GM12878 (cell line): ENCODE results near the gene RFX1. TPM values are rescaled to one million over a fixed set of nuclear protein-coding genes. Genes with fewer than 3 reads are reported as not detected.

Experiments used
- CREM ChIP-seq: IDR thresholded peaks from 2 replicates; pipeline ENCODE4 v1.6.1; 2014; ENCODE audit warnings: antibody characterized with exemption, low read depth
- EED ChIP-seq: sonication (generic); IDR thresholded peaks from 2 replicates; pipeline ENCODE4 v1.6.1; 2016; ENCODE audit warnings: antibody characterized with exemption, low read depth
- ETV6 ChIP-seq, 2 experiments: fragments of 450-650 bp in 1 of 2; IDR thresholded peaks in 1 of 2; conservative IDR thresholded peaks in 1 of 2; 2 replicates each; pipeline ENCODE4 v1.6.1; 2014; ENCODE audit warnings: antibody characterized with exemption in 1 of 2, borderline replicate concordance in 1 of 2, low read depth in 1 of 2, mild to moderate bottlenecking in 1 of 2, moderate library complexity in 1 of 2
- FOXM1 ChIP-seq: IDR thresholded peaks from 2 replicates; pipeline ENCODE4 v1.6.1; 2012; ENCODE audit warnings: low read depth, mild to moderate bottlenecking, inconsistent platforms, low read length, moderate library complexity
- GABPA ChIP-seq: IDR thresholded peaks from 2 replicates; pipeline ENCODE4 v1.6.1; 2014; ENCODE audit warnings: antibody characterized with exemption, low read depth, mild to moderate bottlenecking, inconsistent platforms
- HDAC6 ChIP-seq: fragments of 200-600 bp; sonication (generic); IDR thresholded peaks from one replicate; pipeline ENCODE4 v1.8.0; 2017; ENCODE audit warnings: antibody characterized with exemption; ENCODE audit not compliant: unreplicated experiment
- KAT2A ChIP-seq: conservative IDR thresholded peaks from 2 replicates; pipeline ENCODE4 v1.6.1; 2011; ENCODE audit warnings: low read depth, low read length; ENCODE audit not compliant: control insufficient read depth
- MEF2B ChIP-seq: fragments of 450-650 bp; IDR thresholded peaks from 2 replicates; pipeline ENCODE4 v1.6.1; 2018; ENCODE audit warnings: mild to moderate bottlenecking, moderate library complexity; ENCODE audit not compliant: partially characterized antibody, poor library complexity, severe bottlenecking
- SMARCA5 ChIP-seq: fragments of 450-650 bp; IDR thresholded peaks from 2 replicates; pipeline ENCODE4 v1.6.1; 2017; ENCODE audit warnings: mild to moderate bottlenecking
- USF1 ChIP-seq: IDR thresholded peaks from 2 replicates; pipeline ENCODE4 v1.6.1; 2011; ENCODE audit warnings: borderline replicate concordance, low read depth, mild to moderate bottlenecking, moderate library complexity, mixed read lengths, low read length; ENCODE audit not compliant: insufficient read depth; ENCODE audit errors: extremely low read length
- ZNF207 ChIP-seq: fragments of 450-650 bp; IDR thresholded peaks from 2 replicates; pipeline ENCODE4 v1.6.1; 2014; ENCODE audit warnings: antibody characterized with exemption, mild to moderate bottlenecking, borderline replicate concordance
- polyA plus RNA-seq, 11 experiments: library from polyadenylated mRNA; depleted of rRNA in 4 of 11; unstranded in 6 of 11; stranded (reverse) in 5 of 11; fragments of >200 nt; fragmentation: Nextera tagmentation in 4 of 11; fragmentation: Illumina TruSeq in 1 of 11; extraction: Ambion mirVana in 4 of 11; extraction: Trizol in 1 of 11; gene quantifications; 1 replicate in 1 of 11; 2 replicates in 10 of 11; pipeline versions ENCODE4 v1.2.1 to v1.2.3, GENCODE V29; 2011 to 2016; ENCODE audit warnings: inconsistent platforms in 2 of 11, missing spikeins in 2 of 11, low read depth in 1 of 11
- total RNA-seq, 4 experiments: library from RNA; depleted of rRNA in 3 of 4; stranded (reverse); fragments of >200 nt in 3 of 4; fragmentation: Illumina TruSeq in 1 of 4; extraction: Trizol in 1 of 4; gene quantifications; 2 replicates each; pipeline versions ENCODE4 v1.2.1 to v1.2.3, GENCODE V29; 2013 to 2021
- TF ChIP-seq, protein P1 (sequence below): IDR thresholded peaks from 2 replicates; pipeline ENCODE4 v1.6.1; 2012; ENCODE audit warnings: mild to moderate bottlenecking, low read depth, low read length
- TF ChIP-seq, protein P2 (sequence below), 3 experiments: IDR thresholded peaks in 2 of 3; conservative IDR thresholded peaks in 1 of 3; 2 replicates each; pipeline ENCODE4 v1.5.1; 2011; ENCODE audit warnings: low read depth in 3 of 3, low read length in 3 of 3, mild to moderate bottlenecking in 3 of 3, control low read depth in 2 of 3, moderate library complexity in 2 of 3, inconsistent platforms in 1 of 3, mixed read lengths in 1 of 3; ENCODE audit not compliant: control insufficient read depth in 2 of 3, insufficient read depth in 1 of 3; ENCODE audit errors: extremely low read depth in 1 of 3

RFX1 gene
- total and polyA plus RNA-seq, 10 of the 15 experiments (the other 5 are each of a cell fraction or from before 2014, with no cell fraction given): 0.05 to 11.0 (median 1.5) TPM

- TF ChIP-seq USF1 (no peak), ZNF207 (no peak), CREM (no peak), ETV6 (conservative IDR thresholded peaks at IDR 0.05 in 1 of 2, IDR thresholded peaks at IDR 0.05 in 1 of 2; ENCODE audit: borderline replicate concordance in 1 of 2, low read depth in 1 of 2) (no peak), GABPA (no peak), SMARCA5 (no peak), KAT2A (no peak), EED (no peak), FOXM1 (no peak), HDAC6 (no peak), MEF2B (no peak)
- TF ChIP-seq, protein P1, sequence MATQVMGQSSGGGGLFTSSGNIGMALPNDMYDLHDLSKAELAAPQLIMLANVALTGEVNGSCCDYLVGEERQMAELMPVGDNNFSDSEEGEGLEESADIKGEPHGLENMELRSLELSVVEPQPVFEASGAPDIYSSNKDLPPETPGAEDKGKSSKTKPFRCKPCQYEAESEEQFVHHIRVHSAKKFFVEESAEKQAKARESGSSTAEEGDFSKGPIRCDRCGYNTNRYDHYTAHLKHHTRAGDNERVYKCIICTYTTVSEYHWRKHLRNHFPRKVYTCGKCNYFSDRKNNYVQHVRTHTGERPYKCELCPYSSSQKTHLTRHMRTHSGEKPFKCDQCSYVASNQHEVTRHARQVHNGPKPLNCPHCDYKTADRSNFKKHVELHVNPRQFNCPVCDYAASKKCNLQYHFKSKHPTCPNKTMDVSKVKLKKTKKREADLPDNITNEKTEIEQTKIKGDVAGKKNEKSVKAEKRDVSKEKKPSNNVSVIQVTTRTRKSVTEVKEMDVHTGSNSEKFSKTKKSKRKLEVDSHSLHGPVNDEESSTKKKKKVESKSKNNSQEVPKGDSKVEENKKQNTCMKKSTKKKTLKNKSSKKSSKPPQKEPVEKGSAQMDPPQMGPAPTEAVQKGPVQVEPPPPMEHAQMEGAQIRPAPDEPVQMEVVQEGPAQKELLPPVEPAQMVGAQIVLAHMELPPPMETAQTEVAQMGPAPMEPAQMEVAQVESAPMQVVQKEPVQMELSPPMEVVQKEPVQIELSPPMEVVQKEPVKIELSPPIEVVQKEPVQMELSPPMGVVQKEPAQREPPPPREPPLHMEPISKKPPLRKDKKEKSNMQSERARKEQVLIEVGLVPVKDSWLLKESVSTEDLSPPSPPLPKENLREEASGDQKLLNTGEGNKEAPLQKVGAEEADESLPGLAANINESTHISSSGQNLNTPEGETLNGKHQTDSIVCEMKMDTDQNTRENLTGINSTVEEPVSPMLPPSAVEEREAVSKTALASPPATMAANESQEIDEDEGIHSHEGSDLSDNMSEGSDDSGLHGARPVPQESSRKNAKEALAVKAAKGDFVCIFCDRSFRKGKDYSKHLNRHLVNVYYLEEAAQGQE: no peak
- TF ChIP-seq, protein P2, sequence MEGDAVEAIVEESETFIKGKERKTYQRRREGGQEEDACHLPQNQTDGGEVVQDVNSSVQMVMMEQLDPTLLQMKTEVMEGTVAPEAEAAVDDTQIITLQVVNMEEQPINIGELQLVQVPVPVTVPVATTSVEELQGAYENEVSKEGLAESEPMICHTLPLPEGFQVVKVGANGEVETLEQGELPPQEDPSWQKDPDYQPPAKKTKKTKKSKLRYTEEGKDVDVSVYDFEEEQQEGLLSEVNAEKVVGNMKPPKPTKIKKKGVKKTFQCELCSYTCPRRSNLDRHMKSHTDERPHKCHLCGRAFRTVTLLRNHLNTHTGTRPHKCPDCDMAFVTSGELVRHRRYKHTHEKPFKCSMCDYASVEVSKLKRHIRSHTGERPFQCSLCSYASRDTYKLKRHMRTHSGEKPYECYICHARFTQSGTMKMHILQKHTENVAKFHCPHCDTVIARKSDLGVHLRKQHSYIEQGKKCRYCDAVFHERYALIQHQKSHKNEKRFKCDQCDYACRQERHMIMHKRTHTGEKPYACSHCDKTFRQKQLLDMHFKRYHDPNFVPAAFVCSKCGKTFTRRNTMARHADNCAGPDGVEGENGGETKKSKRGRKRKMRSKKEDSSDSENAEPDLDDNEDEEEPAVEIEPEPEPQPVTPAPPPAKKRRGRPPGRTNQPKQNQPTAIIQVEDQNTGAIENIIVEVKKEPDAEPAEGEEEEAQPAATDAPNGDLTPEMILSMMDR (IDR thresholded peaks at IDR 0.05 in 2 of 3, conservative IDR thresholded peaks at IDR 0.05 in 1 of 3; ENCODE audit: control insufficient read depth in 2 of 3, extremely low read depth in 1 of 3, insufficient read depth in 1 of 3, low read depth in 3 of 3, low read length in 3 of 3): no peak
Observed at GRCh38 chr19:13995878-13996765, 10.0 kb downstream of the RFX1 start (continued).
